ENCODE data around the gene PFAS.

GRCh38 chr17:8290043-8290442 is 41.0 kb downstream of the PFAS start:
- TF ChIP-seq CTCF (IDR thresholded peaks at IDR 0.05) (no peak), POLR2A (IDR thresholded peaks at IDR 0.05) (no peak)

All from heart left ventricle (tissue), 13 donors.